Measurements from ENCODE around the gene APBB3. TPM values are rescaled to one million over a fixed set of nuclear protein-coding genes. Genes with fewer than 3 reads are reported as not detected.
A peak's percentile ranks its signal among the peaks of the same experiment; 100 is the strongest.
"Not testable (repeated sequence)": the region's sequence is repeated elsewhere in the genome, so short reads cannot be mapped to it uniquely, and the experiment has no call there.

Gene APBB3, protein sequence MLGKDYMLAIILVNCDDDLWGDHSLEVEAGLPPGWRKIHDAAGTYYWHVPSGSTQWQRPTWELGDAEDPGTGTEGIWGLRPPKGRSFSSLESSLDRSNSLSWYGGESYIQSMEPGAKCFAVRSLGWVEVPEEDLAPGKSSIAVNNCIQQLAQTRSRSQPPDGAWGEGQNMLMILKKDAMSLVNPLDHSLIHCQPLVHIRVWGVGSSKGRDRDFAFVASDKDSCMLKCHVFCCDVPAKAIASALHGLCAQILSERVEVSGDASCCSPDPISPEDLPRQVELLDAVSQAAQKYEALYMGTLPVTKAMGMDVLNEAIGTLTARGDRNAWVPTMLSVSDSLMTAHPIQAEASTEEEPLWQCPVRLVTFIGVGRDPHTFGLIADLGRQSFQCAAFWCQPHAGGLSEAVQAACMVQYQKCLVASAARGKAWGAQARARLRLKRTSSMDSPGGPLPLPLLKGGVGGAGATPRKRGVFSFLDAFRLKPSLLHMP
- total RNA-seq: 5.1 and 5.5 TPM in 2 replicates

GRCh38 chr5:140564196-140565023, at the start of gene APBB3, which contains the start of gene SLC35A4:
Gene APBB3, minus strand, starts transcription at chr5:140564598. Its CDS starts 353 bp downstream, at chr5:140564245.
Gene SLC35A4, plus strand, starts transcription at chr5:140564828. Its CDS starts 2,342 bp downstream, at chr5:140567170.
- DNase-seq (ENCODE audit: low read depth, low spot score): peak; percentile 92

- DNase-seq (ENCODE audit: low read depth, low spot score): no peak
These were observed 46.7 kb upstream of the APBB3 start for GRCh38 chr5:140611020-140611521.

- DNase-seq (ENCODE audit: low read depth, low spot score): no peak
These were observed 44.7 kb upstream of the APBB3 start for GRCh38 chr5:140609126-140609525.

DNA sequence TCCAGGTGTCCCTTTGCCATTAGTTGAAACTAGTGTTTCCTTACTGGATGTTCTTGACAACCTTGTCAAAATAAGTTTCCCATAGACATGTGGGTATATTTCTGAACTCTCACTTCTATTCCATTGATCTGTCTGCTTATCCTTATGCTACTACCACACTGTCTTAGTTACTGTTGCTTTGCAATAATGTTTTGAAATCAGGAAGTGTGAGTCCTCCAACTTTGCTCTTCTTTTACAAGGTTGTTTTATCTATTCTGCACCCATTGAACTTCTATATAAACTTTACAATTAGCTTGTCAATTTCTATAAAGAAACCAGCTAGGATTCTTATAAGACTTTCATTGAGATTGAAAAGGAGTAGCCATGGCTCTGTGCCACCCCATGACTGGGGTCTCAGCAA, 44.3 kb upstream of the APBB3 start:
- no peak for DNase-seq (ENCODE audit: low read depth, low spot score)

- no peak for DNase-seq (ENCODE audit: low read depth, low spot score)
These were observed 42.6 kb upstream of the APBB3 start for GRCh38 chr5:140607031-140607430.

- no peak for DNase-seq (ENCODE audit: low read depth, low spot score)
These were observed 41.5 kb upstream of the APBB3 start for GRCh38 chr5:140605879-140606278.

- no peak for DNase-seq (ENCODE audit: low read depth, low spot score)
These were observed 39.3 kb upstream of the APBB3 start for GRCh38 chr5:140603734-140604133.

GRCh38 chr5:140603446-140603698, 39.0 kb upstream of the APBB3 start:
- DNase-seq (ENCODE audit: low read depth, low spot score): not testable (repeated sequence)

DNA sequence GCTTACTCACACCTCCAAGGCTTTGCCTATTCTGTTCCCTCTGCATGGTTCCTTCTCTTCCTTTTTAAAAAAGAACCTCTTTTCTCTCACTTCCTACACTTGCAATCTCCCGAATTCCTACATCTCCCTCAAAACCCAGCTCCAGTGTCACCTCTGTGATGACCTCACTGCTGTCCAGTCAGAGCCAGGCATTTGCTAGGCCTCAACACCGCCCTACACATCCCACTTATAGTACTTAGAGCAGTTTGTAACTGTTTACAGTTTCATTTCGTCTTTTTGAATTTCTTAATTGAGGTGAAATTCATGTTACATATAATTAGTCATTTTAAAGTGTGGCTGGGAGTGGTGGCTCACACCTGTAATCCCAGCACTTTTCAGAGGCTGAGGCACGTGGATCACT, 37.7 kb upstream of the APBB3 start:
- DNase-seq (ENCODE audit: low read depth, low spot score): no peak

DNA sequence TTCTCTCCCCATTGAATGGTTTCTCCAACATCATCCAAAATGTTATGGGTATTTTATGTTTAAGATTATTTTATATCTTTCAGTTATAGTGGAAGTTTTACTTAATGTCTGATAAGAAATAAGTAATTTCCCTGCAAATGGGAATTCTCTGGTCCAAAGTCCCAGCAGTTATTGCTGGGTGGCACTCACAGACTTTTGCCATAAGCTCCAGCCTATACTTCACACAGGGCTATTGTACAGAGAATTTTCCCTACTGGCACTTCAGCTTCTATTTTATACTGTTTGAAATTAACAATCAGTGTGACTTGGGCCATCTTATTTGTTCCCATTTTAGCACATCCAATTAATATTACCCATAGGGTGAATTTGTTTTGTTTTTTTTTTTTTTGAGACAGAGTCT, 35.7 kb upstream of the APBB3 start:
- no peak for DNase-seq (ENCODE audit: low read depth, low spot score)

GRCh38 chr5:140598836-140599235, 34.4 kb upstream of the APBB3 start:
- no peak for DNase-seq (ENCODE audit: low read depth, low spot score)

GRCh38 chr5:140596321-140596741, 31.9 kb upstream of the APBB3 start:
- no peak for DNase-seq (ENCODE audit: low read depth, low spot score)

DNA sequence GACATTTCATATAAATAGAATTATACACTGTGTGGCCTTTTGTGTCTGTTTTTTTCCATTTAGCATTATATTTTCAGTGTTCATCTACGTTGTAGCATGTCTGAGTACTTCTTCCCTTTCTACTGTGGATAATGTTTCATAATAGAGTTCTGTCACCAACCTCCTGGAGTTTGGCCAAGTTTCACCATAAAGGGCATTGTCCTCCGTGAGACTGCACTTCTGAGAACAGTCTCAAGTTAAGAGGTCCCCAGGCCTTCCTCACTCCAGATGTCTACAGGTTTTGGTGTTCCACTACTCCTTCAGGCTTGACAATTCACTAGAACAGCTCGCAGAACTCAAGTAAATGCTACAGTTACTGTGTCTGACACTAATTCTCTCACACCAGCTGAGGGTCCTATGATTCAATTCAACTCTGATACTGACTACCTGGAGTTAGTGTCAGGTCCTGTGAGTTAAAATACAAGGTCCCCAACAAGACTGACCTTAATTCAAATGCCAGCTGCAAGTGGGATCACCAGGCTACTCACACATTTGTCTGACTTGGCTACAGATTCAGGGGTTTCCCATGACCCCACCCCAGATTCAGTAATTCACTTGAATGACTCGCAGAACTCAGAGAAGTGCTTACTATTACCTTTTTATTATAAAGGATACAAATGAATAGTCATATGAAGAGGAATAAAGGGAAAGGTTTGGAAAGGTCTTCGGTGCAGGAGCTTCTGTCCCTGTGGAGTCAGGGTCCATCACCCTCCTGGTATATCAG, 31.3 kb upstream of the APBB3 start:
- no peak for DNase-seq (ENCODE audit: low read depth, low spot score)

DNA sequence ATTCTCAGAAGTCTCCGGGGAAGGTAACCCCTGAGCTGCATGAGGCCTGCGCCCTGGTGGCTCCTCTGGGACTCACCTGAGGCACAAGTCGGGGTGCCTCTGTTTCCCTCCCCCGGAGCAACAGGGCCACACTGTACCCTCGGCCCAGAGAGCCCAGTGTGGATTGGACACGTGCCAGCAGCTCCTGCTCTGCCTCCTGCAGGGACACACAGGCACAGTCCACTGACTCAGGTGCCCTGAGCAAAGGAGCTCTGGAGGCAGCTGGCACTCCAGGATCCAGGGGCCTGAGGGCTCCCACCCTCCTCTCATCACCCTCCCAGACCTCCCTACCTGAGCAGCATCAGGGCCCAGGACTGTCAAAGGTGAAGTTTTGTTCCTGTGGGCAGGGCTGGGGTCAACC, 29.8 kb upstream of the APBB3 start:
- DNase-seq (ENCODE audit: low read depth, low spot score): no peak

DNA sequence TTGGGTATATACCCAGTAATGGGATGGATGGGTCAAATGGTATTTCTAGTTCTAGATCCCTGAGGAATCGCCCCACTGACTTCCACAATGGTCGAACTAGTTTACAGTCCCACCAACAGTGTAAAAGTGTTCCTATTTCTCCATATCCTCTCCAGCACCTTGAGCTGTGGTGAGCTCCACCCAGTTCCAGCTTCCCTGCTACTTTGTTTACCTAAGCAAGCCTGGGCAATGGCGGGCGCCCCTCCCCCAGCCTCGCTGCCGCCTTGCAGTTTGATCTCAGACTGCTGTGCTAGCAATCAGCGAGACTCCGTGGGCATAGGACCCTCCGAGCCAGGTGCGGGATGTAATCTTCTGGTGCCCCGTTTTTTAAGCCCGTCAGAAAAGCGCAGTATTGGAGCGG, 28.7 kb upstream of the APBB3 start:
- not testable (repeated sequence) for DNase-seq (ENCODE audit: low read depth, low spot score)

- DNase-seq (ENCODE audit: low read depth, low spot score): no peak
These were observed 27.5 kb upstream of the APBB3 start for GRCh38 chr5:140591747-140592372.

DNA sequence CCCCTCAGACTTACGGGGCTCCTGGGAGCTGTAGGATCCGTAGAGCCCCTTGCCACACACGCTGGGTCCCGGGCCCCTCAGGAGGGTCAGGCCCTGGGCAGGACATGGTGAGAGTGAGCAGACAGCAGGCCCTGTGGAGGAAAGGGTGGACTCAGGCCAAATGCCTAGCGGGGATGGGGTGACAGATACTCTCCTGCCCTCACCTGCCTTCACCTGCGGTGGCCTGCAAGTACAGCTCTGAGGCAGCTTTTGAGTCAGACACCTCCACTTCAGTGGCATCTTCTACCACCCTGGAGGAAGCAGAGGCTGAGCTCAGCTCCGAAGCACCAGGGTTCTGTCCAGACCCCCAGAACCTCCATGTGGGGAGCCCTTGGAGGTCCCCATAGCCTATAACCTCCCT, 26.5 kb upstream of the APBB3 start:
- DNase-seq (ENCODE audit: low read depth, low spot score): no peak

- DNase-seq (ENCODE audit: low read depth, low spot score): no peak
These were observed 24.1 kb upstream of the APBB3 start for GRCh38 chr5:140588311-140589070.

DNA sequence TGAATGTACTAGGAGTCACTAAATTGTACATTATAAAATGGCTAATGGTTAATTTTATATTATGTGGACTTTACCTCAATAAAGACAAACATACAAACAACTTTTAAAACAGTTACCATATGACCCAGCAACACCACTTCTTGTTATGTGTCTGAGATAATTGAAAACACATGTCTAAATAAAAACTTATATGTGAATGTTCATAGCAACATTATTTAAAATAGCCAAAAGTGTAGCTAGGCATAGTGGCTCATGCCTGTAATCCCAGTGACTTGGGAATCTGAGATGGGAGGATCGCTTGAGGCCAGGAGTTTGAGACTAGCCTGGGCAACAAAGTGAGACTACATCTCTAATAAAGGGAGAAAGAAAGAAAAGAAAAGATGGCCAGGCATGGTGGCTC, 23.1 kb upstream of the APBB3 start:
- DNase-seq (ENCODE audit: low read depth, low spot score): no peak

DNA sequence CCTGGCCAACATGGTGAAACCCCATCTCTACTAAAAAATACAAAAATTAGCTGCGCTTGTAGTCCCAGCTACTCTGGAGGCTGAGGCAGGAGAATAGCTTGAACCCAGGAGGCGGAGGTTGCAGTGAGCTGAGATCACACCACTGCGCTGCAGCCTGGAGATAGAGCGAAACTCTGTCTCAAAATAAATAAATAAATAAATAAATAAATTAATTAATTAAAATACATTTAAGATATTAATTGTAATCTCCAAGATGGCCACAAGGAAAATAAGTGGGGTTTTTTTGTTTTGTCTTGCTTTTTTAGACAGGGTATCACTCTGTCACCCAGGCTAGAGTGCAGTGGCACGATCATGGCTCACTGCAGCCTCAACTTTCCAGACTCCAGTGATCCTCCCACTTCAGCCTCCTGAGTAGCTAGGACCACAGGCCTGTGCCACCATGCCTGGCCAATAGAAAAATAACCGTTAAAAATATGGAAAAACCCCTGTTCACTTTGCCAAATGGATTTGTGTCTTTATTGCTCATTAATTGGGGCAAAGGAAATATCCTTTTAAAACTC, 14.9 kb upstream of the APBB3 start:
- not testable (repeated sequence) for DNase-seq (ENCODE audit: low read depth, low spot score)

All from pulmonary artery endothelial cell (primary cell).